HFFc6 (cell line): ENCODE measurements around the gene TMIGD1. TPM values are rescaled to one million over a fixed set of nuclear protein-coding genes. Genes with fewer than 3 reads are reported as not detected.

Experiments used
- DNase-seq: peaks from one replicate; pipeline ENCODE4 v3.0.0-alpha.2; 2018
- H3K27ac Mint-ChIP-seq: 2 replicates; pipeline ENCODE4 v1.8.0; 2020; ENCODE audit warnings: mild to moderate bottlenecking, mixed read lengths
- H3K27me3 Mint-ChIP-seq: 2 replicates; pipeline ENCODE4 v1.8.0; 2021; ENCODE audit warnings: mild to moderate bottlenecking, moderate library complexity, mixed read lengths; ENCODE audit not compliant: insufficient read depth
- H3K36me3 Mint-ChIP-seq: 2 replicates; pipeline ENCODE4 v1.8.0; 2021; ENCODE audit warnings: low read depth, mixed read lengths
- H3K4me1 Mint-ChIP-seq: 2 replicates; pipeline ENCODE4 v1.8.0; 2020; ENCODE audit warnings: low read depth, mixed read lengths
- H3K4me3 Mint-ChIP-seq: 2 replicates; pipeline ENCODE4 v1.8.0; 2020; ENCODE audit warnings: mild to moderate bottlenecking, moderate library complexity, mixed read lengths
- H3K9me3 Mint-ChIP-seq: 2 replicates; pipeline ENCODE4 v1.8.0; 2020; ENCODE audit warnings: mild to moderate bottlenecking, mixed read lengths
- CTCF ChIP-seq: fragments of 200-600 bp; sonication (generic); IDR thresholded peaks from 2 replicates; pipeline ENCODE4 v1.5.0; 2021; ENCODE audit warnings: antibody characterized with exemption, mild to moderate bottlenecking
- total RNA-seq, 6 experiments: library from RNA; stranded (reverse); fragmentation: NEBNext Ultra II Directional; extraction: Animal tissue kit (Norgen Biotek cat#: 25700); gene quantifications; 2 replicates in 1 of 6; 3 replicates in 5 of 6; pipeline ENCODE4 v1.2.3, GENCODE V29; 2021

Gene TMIGD1
- total RNA-seq, 6 experiments from 2014 or later = not detected

GRCh38 chr17:30302241-30302640 is 31.6 kb downstream of the TMIGD1 start:
- Mint-ChIP-seq H3K27ac (no peak overlapping the region), H3K4me3 (no peak overlapping the region), H3K9me3 (peaks cover 9% of the 10 kb centered on the region), H3K36me3 (no peaks in the 10 kb centered on the region), H3K4me1 (no peaks in the 10 kb centered on the region), H3K27me3 (peaks cover 6% of the 10 kb centered on the region)
- no peak for DNase-seq
- no peak for TF ChIP-seq CTCF

GRCh38 chr17:30300818-30301217 is 33.0 kb downstream of the TMIGD1 start:
- H3K27me3 Mint-ChIP-seq = peaks cover 6% of the 10 kb centered on the region
- H3K9me3 Mint-ChIP-seq = peaks cover 9% of the 10 kb centered on the region
- H3K4me1 Mint-ChIP-seq = no peaks in the 10 kb centered on the region; the same call in 1 of the 2 replicates
- no peak overlapping the region for H3K4me3 Mint-ChIP-seq
- H3K27ac Mint-ChIP-seq = no peak overlapping the region
- no peak for DNase-seq
- no peaks in the 10 kb centered on the region for H3K36me3 Mint-ChIP-seq
- TF ChIP-seq CTCF = no peak

GRCh38 chr17:30299000-30299399 is 34.9 kb downstream of the TMIGD1 start:
- Mint-ChIP-seq H3K9me3 (peaks cover 9% of the 10 kb centered on the region), H3K36me3 (no peaks in the 10 kb centered on the region), H3K4me3 (no peak overlapping the region), H3K27me3 (peaks cover 6% of the 10 kb centered on the region), H3K27ac (no peak overlapping the region), H3K4me1 (no peaks in the 10 kb centered on the region; the same call in 1 of the 2 replicates)
- DNase-seq = no peak
- TF ChIP-seq CTCF = peak; percentile 76

DNA sequence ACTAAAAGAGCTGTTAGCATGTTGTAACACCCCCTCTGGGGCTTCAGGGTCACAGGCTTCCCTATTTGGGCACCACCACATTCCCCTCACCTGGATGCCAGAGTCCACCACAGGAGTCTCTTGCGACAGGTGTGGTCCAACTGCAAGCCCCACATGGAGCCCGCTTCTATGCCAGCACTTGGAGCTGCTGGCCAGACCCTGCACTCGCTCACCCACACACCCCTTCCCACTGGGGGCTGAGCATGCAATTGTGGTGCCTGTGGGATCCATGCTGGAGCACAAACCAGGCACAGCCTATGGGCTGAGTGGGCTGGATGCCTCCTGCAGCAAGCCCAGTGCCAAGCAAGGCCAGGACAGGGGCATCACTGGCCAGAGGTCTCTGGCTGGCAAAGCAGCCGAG is 36.1 kb downstream of the TMIGD1 start:
- H3K36me3 Mint-ChIP-seq = no peaks in the 10 kb centered on the region

GRCh38 chr17:30296499-30297080 is 37.3 kb downstream of the TMIGD1 start:
- Mint-ChIP-seq H3K4me3 (no peak overlapping the region), H3K9me3 (peaks cover 9% of the 10 kb centered on the region), H3K27ac (no peak overlapping the region), H3K36me3 (no peaks in the 10 kb centered on the region), H3K4me1 (no peaks in the 10 kb centered on the region; the same call in 1 of the 2 replicates), H3K27me3 (peaks cover 6% of the 10 kb centered on the region)
- no peak for DNase-seq
- no peak for TF ChIP-seq CTCF

More for the DNA sequence above, 36.1 kb downstream of the TMIGD1 start:
- peaks cover 6% of the 10 kb centered on the region for H3K27me3 Mint-ChIP-seq
- no peak for TF ChIP-seq CTCF
- no peaks in the 10 kb centered on the region; the same call in 1 of the 2 replicates for H3K4me1 Mint-ChIP-seq
- H3K27ac Mint-ChIP-seq = no peak overlapping the region
- no peak for DNase-seq
- no peak overlapping the region for H3K4me3 Mint-ChIP-seq
- H3K9me3 Mint-ChIP-seq = peaks cover 9% of the 10 kb centered on the region
